A673 (cell line): Measurements from ENCODE around the gene IDI2.

Source experiments
- CTCF ChIP-seq: fragments of 300-800, 200-600 bp; sonication (generic); conservative IDR thresholded peaks from 2 replicates; pipeline ENCODE4 v1.5.1; 2017; ENCODE audit warnings: low read depth, mild to moderate bottlenecking, antibody characterized with exemption, low read length, moderate library complexity, mixed read lengths
- EZH2 ChIP-seq: fragments of 200-600 bp; sonication (generic); IDR thresholded peaks from 2 replicates; pipeline ENCODE4 v1.6.1; 2017; ENCODE audit warnings: borderline replicate concordance, low read depth, mild to moderate bottlenecking, mixed read lengths, antibody characterized with exemption, low read length; ENCODE audit not compliant: poor library complexity, severe bottlenecking

- TF ChIP-seq CTCF, result peak; percentile 43
- TF ChIP-seq EZH2, result no peak
Measured at GRCh38 chr10:1074748-1075308, 49.2 kb upstream of the IDI2 start.
